Measurements from ENCODE around the gene INPP4A. TPM values are rescaled to one million over a fixed set of nuclear protein-coding genes. Genes with fewer than 3 reads are reported as not detected.

Gene INPP4A
- total and polyA plus RNA-seq, 9 of the 15 experiments (the other 6 are each of a cell fraction or from before 2014, with no cell fraction given), result 1.8 to 15.7 (median 8.3) TPM

GRCh38 chr2:98408155-98408554, 36.5 kb upstream of the INPP4A start:
- Histone ChIP-seq H4K20me1 (replicated peaks; ENCODE audit: control insufficient read depth, insufficient read depth, low read length) (no peaks in the 10 kb centered on the region), H3K4me2 (ENCODE audit: insufficient read depth, low read length) (no peak overlapping the region), H3K9me1 (ENCODE audit: control insufficient read depth, insufficient read depth, low read length) (no peaks in the 10 kb centered on the region), H3K27me3 (ENCODE audit: control insufficient read depth in 2 of 2, insufficient read depth in 2 of 2, low read length in 2 of 2) (peaks cover 0 to 5% of the 10 kb centered on the region in 2 experiments; a peak in 3 of 5 replicates), H3K36me3 (ENCODE audit: control insufficient read depth, insufficient read depth, low read length) (no peaks in the 10 kb centered on the region), H2AFZ (ENCODE audit: low read depth, low read length) (no peak overlapping the region), H3K27ac (ENCODE audit: extremely low read depth, low read depth, low read length) (no peak overlapping the region), H3K9me3 (replicated peaks; ENCODE audit: control insufficient read depth, insufficient read depth, low read depth, low read length) (no peaks in the 10 kb centered on the region), H3K9ac (ENCODE audit: insufficient read depth in 1 of 2, low read depth in 2 of 2, low read length in 2 of 2) (no peak overlapping the region), H3K4me3 (no peak overlapping the region), H3K4me1 (replicated peaks in 1 of 2; ENCODE audit: control insufficient read depth in 2 of 2, insufficient read depth in 2 of 2, low read length in 2 of 2) (no peaks in the 10 kb centered on the region; a peak in 1 of 5 replicates), H3K79me2 (ENCODE audit: control insufficient read depth, insufficient read depth, low read length) (no peaks in the 10 kb centered on the region)
- no peak for FAIRE-seq
- 21% methylated on average over 5 of the region's 5 CpGs for WGBS (ENCODE audit: insufficient coverage, low coverage, missing lambda C conversion rate)
- in situ Hi-C loops (cut with MboI), result loop anchor here (25.0 kb wide), 1 partner anchor 429 kb away; no protein-coding TSS in a partner anchor
- POLR2A ChIA-PET, result interaction anchor here (0.6 to 0.8 kb wide), 3 partner anchors 12 to 735 kb away, joined by 3 to 4 read pairs (median 3); no protein-coding TSS in a partner anchor
- CTCF ChIA-PET (ENCODE audit: low intra/inter-chr PET ratio), result no interaction called here
- BruUV-seq (replicated peaks), result no TSS peak
- no peak for TF ChIP-seq CBX5 (IDR thresholded peaks at IDR 0.05; ENCODE audit: borderline replicate concordance, low read depth)
- TF ChIP-seq HNRNPL (IDR thresholded peaks at IDR 0.05; ENCODE audit: low read depth, low read length), result no peak
- no peak for TF ChIP-seq ZBTB7A (IDR thresholded peaks at IDR 0.05; ENCODE audit: borderline replicate concordance, control insufficient read depth, low read depth, low read length)
- no peak for TF ChIP-seq PHF8 (IDR thresholded peaks at IDR 0.05; ENCODE audit: borderline replicate concordance, low read length)
- no peak for TF ChIP-seq HMGXB4 (CRISPR knock-in tag; IDR thresholded peaks at IDR 0.05)
- no peak for TF ChIP-seq CBFA2T3 (IDR thresholded peaks at IDR 0.05)
- no peak for ATAC-seq
- DNase-seq (ENCODE audit: extremely low read depth in 1 of 4, low spot score in 3 of 4), result no peak
- intact Hi-C loops (cut with micrococcal nuclease), result no loop called here
